Smooth muscle cell (in vitro differentiated cells): ENCODE data around the gene B3GALT6. TPM values are rescaled to one million over a fixed set of nuclear protein-coding genes. Genes with fewer than 3 reads are reported as not detected.

ENCODE experiments used
- DNase-seq: peaks from one replicate; lab custom pipeline; 2025; ENCODE audit not compliant: unreplicated experiment; lab: John Stamatoyannopoulos, UW
- H2AFZ ChIP-seq: fragments of 200-600 bp; sonication (generic); 2 replicates; pipeline ENCODE4 v1.6.0; 2016; ENCODE audit warnings: antibody characterized with exemption, low read depth, mild to moderate bottlenecking
- H3F3A ChIP-seq: fragments of 200-600 bp; sonication (generic); 2 replicates; pipeline ENCODE4 v1.6.0; 2017; ENCODE audit warnings: antibody characterized with exemption, low read depth
- H3K27ac ChIP-seq: fragments of 200-600 bp; sonication (generic); 2 replicates; pipeline ENCODE4 v1.5.1; 2016; ENCODE audit warnings: low read depth, mild to moderate bottlenecking
- H3K27me3 ChIP-seq: fragments of 200-600 bp; sonication (generic); 2 replicates; pipeline ENCODE4 v1.6.1; 2016; ENCODE audit warnings: low read depth, mild to moderate bottlenecking
- H3K36me3 ChIP-seq: fragments of 200-600 bp; sonication (generic); 2 replicates; pipeline ENCODE4 v1.5.1; 2016; ENCODE audit warnings: low read depth
- H3K4me1 ChIP-seq: fragments of 200-600 bp; sonication (generic); 2 replicates; pipeline ENCODE4 v1.5.1; 2016; ENCODE audit warnings: low read depth
- H3K4me2 ChIP-seq: fragments of 200-600 bp; sonication (generic); 2 replicates; pipeline ENCODE4 v1.6.0; 2016; ENCODE audit warnings: mild to moderate bottlenecking
- H3K4me3 ChIP-seq: fragments of 200-600 bp; sonication (generic); 2 replicates; pipeline ENCODE4 v1.5.1; 2016; ENCODE audit warnings: mild to moderate bottlenecking
- H3K79me2 ChIP-seq: fragments of 200-600 bp; sonication (generic); 2 replicates; pipeline ENCODE4 v1.6.0; 2016; ENCODE audit warnings: low read depth, mild to moderate bottlenecking
- H3K9ac ChIP-seq: fragments of 200-600 bp; sonication (generic); 2 replicates; pipeline ENCODE4 v1.6.0; 2016; ENCODE audit warnings: low read depth
- H3K9me3 ChIP-seq: fragments of 200-600 bp; sonication (generic); replicated peaks from 2 replicates; pipeline ENCODE4 v1.5.1; 2016; ENCODE audit warnings: low read depth
- H4K20me1 ChIP-seq: fragments of 200-600 bp; sonication (generic); 2 replicates; pipeline ENCODE4 v1.6.0; 2016; ENCODE audit warnings: low read depth
- WGBS: methylation state at CpG from one replicate; pipeline ENCODE4 v1.1.7; 2016; ENCODE audit warnings: low lambda C conversion rate; 5-methylcytosine and 5-hydroxymethylcytosine counted together
- polyA plus RNA-seq: library from polyadenylated mRNA; unstranded; fragments of >200 nt; fragmentation: Nextera tagmentation; extraction: Ambion mirVana; gene quantifications from 2 replicates; pipeline ENCODE4 v1.2.1, GENCODE V29; 2016
- total RNA-seq: library from RNA; depleted of rRNA; stranded (reverse); fragments of >200 nt; gene quantifications from 2 replicates; pipeline ENCODE4 v1.2.3, GENCODE V29; 2014
- TF ChIP-seq, protein P1 (sequence below): fragments of 200-600 bp; sonication (generic); IDR thresholded peaks from 2 replicates; pipeline ENCODE4 v1.5.1; 2017; ENCODE audit warnings: borderline replicate concordance, mild to moderate bottlenecking, antibody characterized with exemption; ENCODE audit not compliant: insufficient read depth, poor library complexity, severe bottlenecking

B3GALT6 gene
- total and polyA plus RNA-seq, 2 experiments from 2014 or later = 15.0 to 33.2 TPM

DNA sequence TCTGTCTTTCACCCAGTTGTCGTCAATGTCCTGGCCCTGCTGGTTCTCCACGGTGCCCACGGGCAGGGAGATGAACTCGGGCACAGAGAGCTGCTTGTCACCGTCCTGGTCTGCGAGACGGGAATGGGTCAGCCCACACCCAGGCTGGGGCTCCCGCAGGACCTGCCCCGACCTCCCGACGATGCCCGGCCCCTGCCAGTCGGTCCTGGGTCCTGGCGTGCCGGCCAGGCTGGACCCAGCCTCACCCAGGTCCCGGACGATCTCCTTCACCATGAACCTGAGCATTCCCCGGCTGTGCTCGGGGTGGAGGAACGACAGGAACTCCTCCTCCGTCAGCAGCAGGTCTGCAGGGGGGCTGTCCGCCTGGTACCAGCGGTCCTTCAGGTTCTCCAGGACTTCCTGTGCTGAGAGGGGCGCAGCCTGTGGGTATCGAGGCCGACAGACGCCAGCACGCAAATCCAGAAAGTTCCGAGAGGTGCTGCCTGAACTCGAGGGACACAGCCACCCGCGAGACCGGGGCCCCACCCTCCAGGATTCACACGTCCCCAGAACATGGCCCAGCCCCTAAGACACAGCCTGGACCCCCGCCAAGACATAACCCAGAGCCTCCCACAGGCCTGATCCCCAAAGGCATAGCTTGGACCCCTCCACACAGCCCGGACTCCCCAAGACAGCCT is 13.4 kb upstream of the B3GALT6 start:
- Histone ChIP-seq H3F3A (no peaks in the 10 kb centered on the region), H3K4me3 (no peak overlapping the region), H3K79me2 (no peaks in the 10 kb centered on the region), H3K4me1 (no peaks in the 10 kb centered on the region), H3K9ac (no peak overlapping the region), H4K20me1 (peaks cover 22% of the 10 kb centered on the region), H3K27ac (no peak overlapping the region), H3K4me2 (no peak overlapping the region), H3K9me3 (no peaks in the 10 kb centered on the region), H3K36me3 (no peaks in the 10 kb centered on the region), H2AFZ (no peak overlapping the region), H3K27me3 (no peaks in the 10 kb centered on the region)
- 97% methylated on average over 29 of the region's 36 CpGs for WGBS
- DNase-seq = no peak
- TF ChIP-seq, protein P1, sequence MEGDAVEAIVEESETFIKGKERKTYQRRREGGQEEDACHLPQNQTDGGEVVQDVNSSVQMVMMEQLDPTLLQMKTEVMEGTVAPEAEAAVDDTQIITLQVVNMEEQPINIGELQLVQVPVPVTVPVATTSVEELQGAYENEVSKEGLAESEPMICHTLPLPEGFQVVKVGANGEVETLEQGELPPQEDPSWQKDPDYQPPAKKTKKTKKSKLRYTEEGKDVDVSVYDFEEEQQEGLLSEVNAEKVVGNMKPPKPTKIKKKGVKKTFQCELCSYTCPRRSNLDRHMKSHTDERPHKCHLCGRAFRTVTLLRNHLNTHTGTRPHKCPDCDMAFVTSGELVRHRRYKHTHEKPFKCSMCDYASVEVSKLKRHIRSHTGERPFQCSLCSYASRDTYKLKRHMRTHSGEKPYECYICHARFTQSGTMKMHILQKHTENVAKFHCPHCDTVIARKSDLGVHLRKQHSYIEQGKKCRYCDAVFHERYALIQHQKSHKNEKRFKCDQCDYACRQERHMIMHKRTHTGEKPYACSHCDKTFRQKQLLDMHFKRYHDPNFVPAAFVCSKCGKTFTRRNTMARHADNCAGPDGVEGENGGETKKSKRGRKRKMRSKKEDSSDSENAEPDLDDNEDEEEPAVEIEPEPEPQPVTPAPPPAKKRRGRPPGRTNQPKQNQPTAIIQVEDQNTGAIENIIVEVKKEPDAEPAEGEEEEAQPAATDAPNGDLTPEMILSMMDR = no peak

DNA sequence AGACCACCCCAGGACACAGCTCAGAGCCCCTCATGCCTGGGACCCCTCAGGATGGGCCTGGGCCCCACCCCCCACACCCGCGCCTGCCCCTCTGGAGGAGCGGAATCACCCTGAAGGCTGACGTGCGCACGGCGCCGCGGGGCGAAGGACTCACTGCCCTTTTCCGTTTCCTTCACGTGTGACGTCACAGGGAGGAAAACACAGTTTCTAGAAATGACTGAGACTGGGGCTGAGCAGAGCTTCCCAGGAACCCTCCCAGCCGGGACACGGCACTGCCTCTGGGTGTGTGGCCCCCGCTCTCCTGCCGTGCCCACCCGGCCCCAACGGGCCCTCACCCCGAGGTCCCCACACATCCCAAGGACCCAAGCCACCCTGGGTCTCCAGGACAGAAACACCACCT is 12.7 kb upstream of the B3GALT6 start:
- H3K27ac ChIP-seq = no peak overlapping the region
- H3K79me2 ChIP-seq = peaks cover 4% of the 10 kb centered on the region
- no peaks in the 10 kb centered on the region for H3K36me3 ChIP-seq
- no peak overlapping the region for H3K4me3 ChIP-seq
- H3K4me1 ChIP-seq = no peaks in the 10 kb centered on the region
- no peaks in the 10 kb centered on the region for H3K9me3 ChIP-seq
- H3F3A ChIP-seq = no peaks in the 10 kb centered on the region
- no peak overlapping the region for H2AFZ ChIP-seq
- TF ChIP-seq, protein P1 = no peak
- DNase-seq = no peak
- no peak overlapping the region for H3K9ac ChIP-seq
- no peaks in the 10 kb centered on the region for H3K27me3 ChIP-seq
- WGBS = 99% methylated on average over 14 of the region's 20 CpGs
- peaks cover 27% of the 10 kb centered on the region for H4K20me1 ChIP-seq
- no peak overlapping the region for H3K4me2 ChIP-seq

DNA sequence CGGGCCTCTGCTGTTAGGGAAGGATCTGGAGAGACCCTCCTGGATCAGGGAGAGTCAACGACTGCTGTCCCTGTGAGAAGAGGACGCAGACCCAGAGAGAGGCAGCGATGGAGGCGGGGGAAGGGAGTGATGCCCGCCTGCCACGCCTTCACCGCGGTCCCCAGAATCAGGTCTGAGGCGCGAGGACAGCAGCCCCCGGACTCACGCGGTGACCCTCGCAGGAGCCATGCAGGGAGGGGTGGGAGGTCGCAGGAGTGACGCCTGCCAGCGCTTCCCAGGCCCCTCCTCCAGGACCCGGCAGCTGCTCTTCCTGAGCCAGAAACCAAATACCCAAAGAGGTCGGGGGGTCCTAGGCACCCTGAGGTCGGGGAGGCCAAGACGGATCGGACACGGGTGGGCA is 11.8 kb upstream of the B3GALT6 start:
- 95% methylated on average over 24 of the region's 24 CpGs for WGBS
- no peak overlapping the region for H3K4me2 ChIP-seq
- no peaks in the 10 kb centered on the region for H3F3A ChIP-seq
- no peak for DNase-seq
- no peak overlapping the region for H3K9ac ChIP-seq
- no peaks in the 10 kb centered on the region for H3K9me3 ChIP-seq
- no peak overlapping the region for H3K4me3 ChIP-seq
- TF ChIP-seq, protein P1 = no peak
- no peak overlapping the region for H2AFZ ChIP-seq
- H4K20me1 ChIP-seq = peaks cover 35% of the 10 kb centered on the region
- no peak overlapping the region for H3K27ac ChIP-seq
- H3K4me1 ChIP-seq = no peaks in the 10 kb centered on the region
- no peaks in the 10 kb centered on the region for H3K36me3 ChIP-seq
- peaks cover 12% of the 10 kb centered on the region for H3K79me2 ChIP-seq
- H3K27me3 ChIP-seq = no peaks in the 10 kb centered on the region
